Measurements from ENCODE around the gene RANBP2.
"Not testable (repeated sequence)": the region's sequence is repeated elsewhere in the genome, so short reads cannot be mapped to it uniquely, and the experiment has no call there.

The RANBP2 gene

DNA sequence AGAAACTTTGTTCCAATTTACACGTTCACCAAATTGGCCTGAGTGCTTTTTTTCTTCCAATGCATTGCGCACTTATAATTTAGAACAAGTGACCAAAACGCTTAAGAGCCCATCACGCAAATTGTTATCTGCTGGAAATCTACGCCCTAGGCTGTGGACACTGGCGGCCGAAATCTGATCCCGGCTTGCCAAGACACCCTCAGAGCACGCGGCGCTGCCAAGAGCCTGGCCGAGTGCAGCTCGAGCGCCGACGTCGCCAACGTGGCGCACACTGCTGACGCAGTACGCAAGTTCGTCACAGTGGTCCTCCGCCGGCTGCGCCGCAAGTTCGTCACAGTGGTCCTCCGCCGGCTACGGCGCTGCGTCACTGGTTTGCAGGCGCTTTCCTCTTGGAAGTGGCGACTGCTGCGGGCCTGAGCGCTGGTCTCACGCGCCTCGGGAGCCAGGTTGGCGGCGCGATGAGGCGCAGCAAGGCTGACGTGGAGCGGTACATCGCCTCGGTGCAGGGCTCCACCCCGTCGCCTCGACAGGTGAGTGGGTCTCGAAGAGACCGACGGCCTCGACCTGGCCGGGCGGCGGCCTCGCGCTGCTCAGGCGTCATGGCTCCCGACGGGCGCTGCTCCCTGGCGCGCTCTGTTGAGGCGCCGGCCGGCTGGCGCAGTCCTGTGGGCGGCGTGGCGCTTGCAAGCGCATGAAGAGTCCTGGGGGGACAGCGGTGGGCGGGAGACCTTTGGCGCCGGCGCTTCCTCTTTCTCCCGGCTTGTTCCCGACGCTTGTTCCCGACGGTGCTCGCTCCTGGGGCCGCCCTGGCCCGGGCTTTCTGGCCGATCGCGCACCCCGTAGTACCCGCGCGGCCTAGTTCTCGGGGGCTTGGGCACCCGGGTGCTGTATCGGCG is at the start of gene RANBP2:
Gene RANBP2, plus strand, starts transcription at position 334 of the 896 bp plus-strand sequence. Its CDS starts 125 bp downstream, at position 459.
- peak; percentile 87 for DNase-seq (ENCODE audit: low read depth)

DNA sequence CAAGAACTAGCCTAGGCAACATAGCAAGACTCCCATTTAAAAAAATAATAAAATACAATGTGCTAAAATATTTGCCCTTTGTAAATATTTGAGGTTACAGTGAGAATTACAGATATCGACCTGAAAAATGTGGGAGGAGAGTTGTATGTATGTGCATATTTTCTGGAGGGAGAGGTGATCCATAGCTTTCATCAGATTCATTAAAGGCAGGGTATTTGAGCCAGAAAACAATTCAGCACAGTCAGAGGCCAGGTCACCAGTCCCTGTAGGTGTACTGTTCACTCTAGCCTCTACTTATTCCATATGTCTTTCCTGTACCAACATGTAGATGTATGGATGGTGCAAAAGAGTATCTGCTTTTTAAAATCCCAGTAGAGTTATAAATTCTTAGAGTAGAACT is 49.0 kb upstream of the RANBP2 start:
- DNase-seq (ENCODE audit: low read depth), result not testable (repeated sequence)

DNA sequence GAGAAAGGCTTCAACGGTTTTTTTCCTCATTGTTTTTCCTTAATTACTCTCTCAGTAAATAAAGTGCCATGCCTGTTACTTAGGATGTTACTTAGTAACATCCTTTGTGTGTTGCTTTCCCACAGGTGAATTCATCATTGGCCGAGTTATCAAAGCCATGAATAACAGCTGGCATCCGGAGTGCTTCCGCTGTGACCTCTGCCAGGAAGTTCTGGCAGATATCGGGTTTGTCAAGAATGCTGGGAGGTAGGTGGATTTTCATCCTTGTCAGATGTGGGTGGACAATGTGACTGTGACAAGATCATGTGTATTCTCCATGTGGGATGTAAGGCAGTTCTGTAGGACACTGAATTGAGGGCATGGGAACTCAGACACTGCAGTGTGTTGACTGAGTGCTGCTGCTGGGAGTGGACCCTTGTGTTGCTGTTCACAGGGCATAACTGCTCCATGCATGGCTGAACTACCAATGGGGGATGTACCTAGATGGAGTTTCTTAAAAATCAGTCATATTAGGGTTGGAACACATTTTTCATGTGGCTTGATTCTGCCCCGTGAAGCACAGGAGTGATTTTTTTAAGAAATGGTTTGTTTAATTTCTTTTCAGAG is 47.0 kb upstream of the RANBP2 start:
- DNase-seq (ENCODE audit: low read depth), result not testable (repeated sequence)

DNA sequence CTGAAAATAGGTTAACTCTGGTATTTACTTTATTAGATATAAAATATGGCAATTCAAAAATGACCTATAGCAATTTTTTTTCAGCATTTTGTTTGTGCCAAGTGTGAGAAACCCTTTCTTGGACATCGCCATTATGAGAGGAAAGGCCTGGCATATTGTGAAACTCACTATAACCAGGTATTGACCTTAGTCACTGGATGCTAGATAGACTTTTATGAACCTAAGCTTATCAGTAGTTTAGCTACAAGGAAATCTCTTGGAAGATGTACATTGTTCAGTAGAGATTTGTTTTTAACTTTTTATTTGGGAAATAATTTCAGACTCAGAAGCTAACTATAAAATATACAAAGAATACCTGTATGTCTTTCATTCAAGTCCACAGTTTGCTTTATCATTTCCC is 42.8 kb upstream of the RANBP2 start:
- not testable (repeated sequence) for DNase-seq (ENCODE audit: low read depth)

DNA sequence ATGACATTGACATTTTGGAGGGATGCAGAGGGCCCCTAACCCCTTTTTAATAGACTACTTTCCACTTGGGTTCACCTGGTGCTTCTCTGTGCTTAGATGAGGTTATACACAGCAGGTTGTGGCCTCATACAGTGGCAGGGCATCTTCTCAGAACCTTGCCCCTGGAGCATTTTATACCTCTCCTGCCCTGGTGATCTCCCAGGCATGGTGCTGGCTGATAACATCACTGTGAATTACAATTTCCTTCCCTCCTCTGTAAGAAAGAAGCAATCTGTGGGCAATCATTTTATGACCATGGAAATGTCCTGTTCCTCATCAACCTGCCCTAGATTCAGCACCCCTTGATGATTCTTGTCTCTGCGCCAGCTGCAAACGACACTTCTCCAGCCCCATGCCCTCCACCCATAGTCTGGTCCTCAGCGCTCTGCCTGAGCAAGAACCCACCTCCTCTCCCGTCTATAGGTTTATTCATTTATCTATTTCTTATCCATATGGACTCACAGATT is 42.0 kb upstream of the RANBP2 start:
- not testable (repeated sequence) for DNase-seq (ENCODE audit: low read depth)

DNA sequence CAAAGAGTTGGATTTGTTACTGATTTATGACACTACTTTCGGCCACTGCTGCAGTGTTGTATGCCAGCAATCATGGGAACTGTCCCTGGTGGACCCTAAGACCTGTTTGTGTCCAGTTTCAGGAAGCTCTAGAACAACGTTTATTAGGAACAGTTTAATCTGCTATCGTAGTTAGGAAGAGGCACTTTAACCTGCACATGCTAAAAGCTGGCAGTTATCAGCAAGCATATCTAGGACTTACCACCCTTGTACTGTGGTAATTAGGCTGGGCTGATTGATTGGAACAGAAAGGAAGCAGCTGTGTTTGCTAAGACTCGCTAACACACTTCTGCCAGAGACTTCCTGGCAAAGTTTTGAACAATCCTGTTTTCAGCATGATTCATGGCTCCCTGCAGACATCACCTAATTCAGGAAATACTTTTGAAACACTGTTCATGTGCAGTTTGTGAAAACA is 41.1 kb upstream of the RANBP2 start:
- not testable (repeated sequence) for DNase-seq (ENCODE audit: low read depth)

DNA sequence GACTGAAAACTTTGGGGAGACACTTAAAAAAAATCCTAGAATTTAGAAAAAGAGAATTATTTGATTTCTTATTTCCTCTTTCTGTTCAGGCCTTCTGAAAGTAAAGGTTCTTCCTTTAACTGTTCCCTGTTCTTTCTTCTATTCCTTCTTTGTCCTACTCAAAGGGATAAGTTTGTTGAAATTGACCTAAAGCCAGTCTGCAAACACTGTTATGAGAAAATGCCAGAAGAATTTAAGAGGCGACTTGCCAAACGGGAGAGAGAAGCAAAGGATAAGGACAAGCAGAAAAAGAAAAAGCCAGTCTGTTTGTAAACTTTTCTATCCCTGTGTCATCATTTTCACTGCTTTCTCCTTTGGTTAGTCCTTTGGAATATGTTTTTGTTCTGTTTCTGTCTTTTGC is 38.5 kb upstream of the RANBP2 start:
- not testable (repeated sequence) for DNase-seq (ENCODE audit: low read depth)

DNA sequence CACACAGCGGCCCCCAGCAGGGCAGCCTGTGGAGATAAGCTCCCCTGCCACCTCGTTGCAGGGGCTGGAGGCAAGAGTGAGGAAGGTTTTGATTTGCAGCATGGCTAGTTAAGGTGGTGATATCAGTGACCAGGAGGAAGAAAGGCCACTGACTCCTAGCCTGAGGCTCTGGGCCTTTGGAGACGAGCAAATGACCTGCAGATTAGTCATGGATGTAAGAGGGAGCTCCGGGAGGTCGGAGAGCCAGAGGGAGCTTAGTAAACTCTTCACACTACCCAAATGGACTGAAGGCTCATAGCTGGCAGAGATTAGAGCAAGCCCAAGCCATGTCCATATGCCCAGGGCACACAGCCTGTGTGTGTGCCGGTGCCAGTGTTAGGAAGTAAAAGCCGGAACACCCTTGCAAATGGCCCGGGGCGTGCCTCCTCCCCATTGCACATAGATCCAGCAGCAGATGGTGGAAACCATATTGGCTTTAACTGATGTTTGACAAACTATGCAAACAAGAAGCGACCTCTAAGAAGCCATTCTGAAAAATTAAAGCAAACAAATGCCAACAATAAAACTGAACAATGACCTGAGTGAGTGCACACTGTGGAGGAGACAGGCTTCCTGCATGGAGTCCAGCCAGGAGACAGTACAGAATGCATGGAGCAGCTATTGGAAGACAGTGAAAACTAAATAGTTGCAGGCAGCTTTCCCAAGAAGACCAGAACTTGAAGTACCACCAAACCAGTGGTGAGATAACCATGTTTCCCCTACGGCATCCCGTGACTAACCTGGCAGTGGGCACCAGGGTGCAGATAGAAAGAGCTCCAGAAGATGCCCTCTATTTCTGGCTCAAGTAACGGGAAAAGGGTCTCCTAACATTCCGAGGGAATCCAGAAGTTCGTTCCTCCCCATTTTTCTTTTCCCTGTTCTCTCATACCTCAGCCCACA is 30.2 kb upstream of the RANBP2 start:
- not testable (repeated sequence) for DNase-seq (ENCODE audit: low read depth)

DNA sequence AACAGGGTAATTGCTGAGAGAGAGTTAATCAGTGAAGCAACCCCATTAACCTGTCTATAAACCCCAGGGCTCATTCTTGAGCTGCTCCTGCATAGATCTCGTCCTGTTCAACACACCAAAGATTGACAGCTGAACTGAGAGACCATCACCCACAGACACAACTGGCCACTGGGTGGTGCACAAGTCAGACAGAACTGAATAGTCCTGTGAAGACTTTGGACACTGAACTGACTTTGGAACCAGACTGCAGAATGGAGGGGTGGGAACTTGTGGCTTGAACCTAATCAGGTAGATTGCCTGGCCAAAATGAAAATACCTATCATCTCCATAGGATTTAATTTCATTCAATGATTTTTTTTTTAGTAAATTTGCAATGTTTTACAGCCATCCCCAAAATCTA is 29.3 kb upstream of the RANBP2 start:
- not testable (repeated sequence) for DNase-seq (ENCODE audit: low read depth)

DNA sequence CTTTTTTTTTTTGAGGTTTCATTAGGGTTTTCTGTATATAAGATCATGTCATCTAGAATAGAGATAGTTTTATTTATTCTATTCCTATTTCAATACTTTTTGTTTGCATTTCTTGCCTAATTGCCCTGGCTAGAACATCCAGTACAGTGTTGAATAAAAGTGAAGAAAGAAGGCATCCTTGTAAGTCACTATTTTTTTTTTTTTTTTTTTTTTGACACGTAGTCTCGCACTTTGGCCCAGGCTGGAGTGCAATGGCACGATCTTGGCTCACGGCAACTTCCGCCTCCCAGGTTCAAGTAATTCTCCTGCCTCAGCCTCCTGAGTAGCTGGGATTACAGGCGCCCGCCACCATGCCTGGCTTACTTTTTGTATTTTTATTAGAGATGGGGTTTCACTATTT is 27.8 kb upstream of the RANBP2 start:
- DNase-seq (ENCODE audit: low read depth), result no peak

DNA sequence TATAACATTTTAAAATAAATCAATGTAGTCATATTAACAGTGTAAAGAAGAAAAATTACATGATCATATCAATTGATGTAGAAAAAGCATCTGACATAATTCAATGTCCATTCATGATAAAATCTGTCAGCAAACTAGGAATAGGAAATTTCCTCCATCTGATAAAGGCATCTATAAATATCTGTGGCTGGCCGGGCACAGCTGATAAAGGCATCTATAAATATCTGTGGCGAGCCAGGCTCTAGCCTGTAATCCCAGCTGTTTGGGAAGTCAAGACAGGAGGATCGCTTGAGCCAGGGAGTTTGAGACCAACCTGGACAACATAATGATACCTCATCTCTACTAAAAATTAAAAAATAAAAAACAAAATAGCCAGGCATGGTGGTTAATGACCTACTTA is 18.1 kb upstream of the RANBP2 start:
- no peak for DNase-seq (ENCODE audit: low read depth)

DNA sequence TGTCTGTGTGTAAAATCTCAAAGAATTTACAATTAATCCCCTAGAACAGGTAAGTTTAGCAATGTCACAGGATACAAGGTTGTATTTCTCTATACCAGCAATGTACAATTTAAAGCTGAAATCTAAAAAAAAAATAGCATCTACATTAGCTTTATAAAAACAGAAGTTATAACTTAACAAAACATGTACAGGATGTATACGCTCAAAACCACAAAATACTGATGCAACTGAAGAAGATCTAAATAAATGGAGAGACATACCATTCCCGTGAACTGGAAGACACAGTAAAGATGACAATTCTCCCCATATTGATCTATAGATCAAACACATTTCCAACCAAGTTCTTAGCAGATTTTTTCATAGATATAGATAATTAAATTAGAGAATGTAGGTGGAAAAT is 17.5 kb upstream of the RANBP2 start:
- no peak for DNase-seq (ENCODE audit: low read depth)

DNA sequence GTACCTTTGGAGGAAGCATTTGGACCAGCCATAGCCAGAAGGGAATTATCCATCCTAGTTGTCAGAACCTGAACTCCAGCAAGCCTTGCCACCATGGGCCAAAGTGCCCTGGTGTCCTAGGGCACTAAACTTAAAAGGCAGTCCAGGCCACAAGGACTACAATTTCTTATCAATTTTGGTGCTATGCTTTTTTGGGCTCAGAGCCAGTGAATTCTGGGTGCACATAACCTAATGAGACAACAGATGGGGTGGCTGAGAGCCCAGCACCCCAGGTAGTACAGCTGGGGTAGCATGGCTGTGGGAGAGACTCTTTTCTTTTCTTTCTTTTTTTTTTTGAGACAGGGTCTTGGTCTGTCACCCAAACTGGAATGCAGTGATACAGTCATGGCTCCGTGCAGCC is 14.4 kb upstream of the RANBP2 start:
- DNase-seq (ENCODE audit: low read depth), result no peak

DNA sequence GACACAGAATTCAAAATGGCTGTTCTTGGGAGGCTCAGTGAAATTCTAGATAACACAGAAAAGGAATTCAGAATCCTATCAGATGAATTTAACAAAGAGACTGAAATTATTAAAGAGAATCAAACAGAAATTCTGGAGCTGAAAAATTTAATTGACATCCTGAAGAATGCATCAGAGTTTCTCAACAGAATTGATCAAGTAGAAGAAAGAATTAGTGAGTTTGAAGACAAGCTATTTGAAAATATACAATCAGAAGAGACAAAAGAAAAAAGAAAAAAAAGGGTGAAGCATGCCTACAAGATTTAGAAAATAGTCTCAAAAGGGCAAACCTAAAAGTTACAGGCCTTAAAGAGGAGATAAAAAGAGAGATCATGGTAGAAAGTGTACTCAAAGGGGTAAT is 12.0 kb upstream of the RANBP2 start:
- no peak for DNase-seq (ENCODE audit: low read depth)

DNA sequence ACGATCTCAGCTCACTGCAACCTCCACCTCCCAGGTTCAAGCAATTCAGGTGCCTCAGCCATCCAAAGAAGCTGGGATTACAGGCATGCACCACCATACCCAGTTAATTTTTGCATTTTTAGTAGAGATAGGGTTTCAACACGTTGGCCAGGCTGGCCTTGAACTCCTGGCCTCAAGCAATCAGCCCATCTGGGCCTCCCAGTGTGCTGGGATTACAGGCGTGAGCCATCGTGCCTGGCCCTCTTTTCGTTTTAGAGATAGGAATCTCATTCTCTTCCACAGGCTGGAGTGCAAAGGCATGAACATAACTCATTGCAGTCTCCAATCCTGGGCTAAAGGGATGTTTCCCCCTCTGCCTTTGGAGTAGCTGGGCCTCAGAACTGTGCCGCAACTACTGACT is 2.3 kb upstream of the RANBP2 start:
- not testable (repeated sequence) for DNase-seq (ENCODE audit: low read depth)

DNA sequence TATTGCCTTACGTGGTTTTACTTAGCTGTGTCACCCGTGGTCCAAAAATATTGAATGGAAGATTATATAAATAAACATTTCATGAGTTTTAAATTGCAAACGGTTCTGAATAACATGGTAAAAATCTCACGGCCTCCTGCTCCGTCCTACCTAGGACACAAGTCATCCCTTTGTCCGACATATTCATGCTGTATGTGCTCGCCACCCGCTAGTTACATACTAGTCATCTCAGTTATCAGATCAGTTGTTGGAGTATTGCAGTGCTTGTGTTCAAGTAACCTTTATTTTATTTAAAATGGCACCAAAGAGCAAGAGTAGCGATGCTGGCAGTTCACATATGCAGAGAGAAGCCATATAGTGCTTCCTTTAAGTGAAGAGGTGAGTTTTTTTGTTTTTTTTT is 6.8 kb downstream of the RANBP2 start:
- not testable (repeated sequence) for DNase-seq (ENCODE audit: low read depth)

DNA sequence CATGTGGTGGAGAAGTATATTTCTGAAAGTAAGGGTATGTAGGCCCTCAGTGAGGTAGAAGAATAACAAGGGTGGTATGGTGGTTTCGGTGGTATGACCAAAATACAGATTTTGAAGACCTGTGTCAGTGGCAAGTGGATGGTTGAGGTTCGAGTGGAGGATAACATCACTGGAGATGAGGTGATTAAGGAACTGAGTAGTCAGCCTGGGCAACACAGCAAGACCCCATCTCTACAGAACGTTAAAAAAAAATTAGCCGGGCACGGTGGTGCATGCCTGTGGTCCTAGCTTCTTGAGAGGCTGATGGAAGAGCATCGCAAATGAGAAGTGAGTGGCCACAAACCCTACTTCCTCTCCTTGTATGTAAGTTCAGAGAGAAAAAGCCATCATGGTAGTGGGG is 15.4 kb downstream of the RANBP2 start:
- DNase-seq (ENCODE audit: low read depth), result not testable (repeated sequence)

DNA sequence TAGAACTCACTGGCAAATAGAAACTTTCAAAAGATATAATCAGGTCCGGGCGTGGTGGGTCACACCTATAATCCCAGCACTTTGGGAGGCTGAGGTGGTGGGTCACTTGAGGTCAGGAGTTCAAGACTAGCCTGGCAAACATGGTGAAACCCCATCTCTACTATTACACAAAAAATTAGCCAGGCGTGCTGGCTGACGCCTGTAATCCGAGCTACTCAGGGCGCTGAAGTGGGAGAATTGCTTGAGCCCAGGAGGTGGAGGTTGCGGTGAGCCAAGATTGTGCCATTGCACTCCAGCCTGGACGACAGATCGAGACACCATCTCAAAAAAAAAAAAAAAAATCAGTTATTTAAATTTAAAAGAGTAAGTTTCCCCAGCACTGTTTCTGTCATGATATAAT is 38.7 kb downstream of the RANBP2 start:
- DNase-seq (ENCODE audit: low read depth), result not testable (repeated sequence)

DNA sequence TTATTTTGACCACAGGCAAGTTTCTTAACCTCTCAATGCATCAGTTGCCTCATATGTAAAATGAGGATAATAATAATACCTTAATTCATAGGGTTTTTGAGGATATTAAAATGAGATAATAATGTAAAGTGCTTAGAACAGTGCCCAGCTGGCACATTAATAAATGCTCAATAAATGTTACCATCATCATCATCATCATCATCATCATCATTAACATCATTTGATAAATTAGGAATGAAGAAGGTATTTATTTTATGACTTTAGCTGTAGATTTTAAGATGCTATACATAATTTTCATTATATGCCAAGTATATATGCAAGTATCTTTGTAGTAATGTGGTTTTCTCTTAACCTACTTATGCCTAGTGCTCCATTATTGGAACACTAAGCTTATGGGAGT is 43.3 kb downstream of the RANBP2 start:
- not testable (repeated sequence) for DNase-seq (ENCODE audit: low read depth)

DNA sequence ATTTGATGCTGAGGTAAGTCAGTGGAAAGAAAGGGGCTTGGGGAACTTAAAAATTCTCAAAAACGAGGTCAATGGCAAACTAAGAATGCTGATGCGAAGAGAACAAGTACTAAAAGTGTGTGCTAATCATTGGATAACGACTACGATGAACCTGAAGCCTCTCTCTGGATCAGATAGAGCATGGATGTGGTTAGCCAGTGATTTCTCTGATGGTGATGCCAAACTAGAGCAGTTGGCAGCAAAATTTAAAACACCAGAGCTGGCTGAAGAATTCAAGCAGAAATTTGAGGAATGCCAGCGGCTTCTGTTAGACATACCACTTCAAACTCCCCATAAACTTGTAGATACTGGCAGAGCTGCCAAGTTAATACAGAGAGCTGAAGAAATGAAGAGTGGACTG is 47.4 kb downstream of the RANBP2 start:
- DNase-seq (ENCODE audit: low read depth), result not testable (repeated sequence)

DNA sequence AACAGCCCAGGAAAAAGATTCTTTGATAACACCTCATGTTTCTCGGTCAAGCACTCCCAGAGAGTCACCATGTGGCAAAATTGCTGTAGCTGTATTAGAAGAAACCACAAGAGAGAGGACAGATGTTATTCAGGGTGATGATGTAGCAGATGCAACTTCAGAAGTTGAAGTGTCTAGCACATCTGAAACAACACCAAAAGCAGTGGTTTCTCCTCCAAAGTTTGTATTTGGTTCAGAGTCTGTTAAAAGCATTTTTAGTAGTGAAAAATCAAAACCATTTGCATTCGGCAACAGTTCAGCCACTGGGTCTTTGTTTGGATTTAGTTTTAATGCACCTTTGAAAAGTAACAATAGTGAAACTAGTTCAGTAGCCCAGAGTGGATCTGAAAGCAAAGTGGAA is 48.6 kb downstream of the RANBP2 start:
- DNase-seq (ENCODE audit: low read depth), result not testable (repeated sequence)

DNA sequence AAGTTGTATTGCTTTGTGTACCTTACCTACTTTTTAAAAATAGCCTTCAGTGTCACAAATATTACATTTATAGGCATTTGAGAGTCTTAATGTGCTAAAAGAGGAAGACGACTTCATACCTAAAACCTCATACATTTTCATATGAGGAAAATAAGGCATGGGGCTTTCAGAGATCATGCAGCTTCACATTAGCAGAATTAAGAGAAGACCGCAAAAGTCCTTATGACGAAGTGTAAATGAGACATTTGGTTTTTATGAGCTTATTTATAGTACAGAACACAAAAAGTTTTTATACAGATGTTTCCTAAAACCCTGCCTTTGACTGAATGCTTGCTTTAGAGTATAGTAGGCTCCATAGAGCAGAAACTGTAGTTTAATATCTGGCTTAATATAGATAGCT is 57.2 kb downstream of the RANBP2 start:
- DNase-seq (ENCODE audit: low read depth), result no peak
